ENCODE data around the gene ISX. TPM values are rescaled to one million over a fixed set of nuclear protein-coding genes. Genes with fewer than 3 reads are reported as not detected.

The ISX gene
- total RNA-seq, 1 experiment from 2014 or later, result not detected

GRCh38 chr22:35109616-35110015, 43.7 kb downstream of the ISX start:
- Histone ChIP-seq H3K4me2 (ENCODE audit: low read length) (no peak overlapping the region), H3K27ac (ENCODE audit: low read length) (no peak overlapping the region), H3K9me3 (ENCODE audit: low read length) (no peaks in the 10 kb centered on the region), H3K4me1 (ENCODE audit: insufficient read depth, low read length) (no peaks in the 10 kb centered on the region), H2AFZ (ENCODE audit: low read length) (no peak overlapping the region), H3K9ac (ENCODE audit: low read length) (no peak overlapping the region), H4K20me1 (ENCODE audit: low read length) (no peaks in the 10 kb centered on the region), H3F3A (ENCODE audit: low read length, unreplicated experiment) (no peaks in the 10 kb centered on the region), H3K36me3 (ENCODE audit: low read depth, low read length) (no peaks in the 10 kb centered on the region), H3K79me2 (ENCODE audit: low read length) (no peaks in the 10 kb centered on the region), H3K9me2 (replicated peaks; ENCODE audit: low read length) (no peaks in the 10 kb centered on the region), H3K4me3 (ENCODE audit: low read length) (no peak overlapping the region), H3K27me3 (ENCODE audit: low read length) (peaks cover 9% of the 10 kb centered on the region)
- ATAC-seq, result no peak
- intact Hi-C loops (cut with micrococcal nuclease), result no loop called here
- ChIA-PET POLR2A (ENCODE audit: unreplicated experiment) (no interaction called here), CTCF (no interaction called here)
- DNase-seq, result no peak
- TF ChIP-seq CTCF (conservative IDR thresholded peaks at IDR 0.05; ENCODE audit: low read depth, low read length), result no peak
- no peak for TF ChIP-seq EZH2 (IDR thresholded peaks at IDR 0.05; ENCODE audit: low read length, unreplicated experiment)
- TF ChIP-seq EZH2phosphoT487 (IDR thresholded peaks at IDR 0.05; ENCODE audit: borderline replicate concordance, low read length), result no peak
- no TSS peak for BruUV-seq (replicated peaks)

GRCh38 chr22:35111244-35111643, 45.3 kb downstream of the ISX start:
- no TSS peak for BruUV-seq (replicated peaks)
- no peaks in the 10 kb centered on the region for H3K4me1 ChIP-seq (ENCODE audit: insufficient read depth, low read length)

GRCh38 chr22:35113341-35113740, 47.4 kb downstream of the ISX start:
- CTCF ChIA-PET, result no interaction called here
- no TSS peak for BruUV-seq (replicated peaks)
- Histone ChIP-seq H3K9me2 (replicated peaks; ENCODE audit: low read length) (no peaks in the 10 kb centered on the region), H3K4me1 (ENCODE audit: insufficient read depth, low read length) (no peaks in the 10 kb centered on the region), H3K79me2 (ENCODE audit: low read length) (no peaks in the 10 kb centered on the region), H3F3A (ENCODE audit: low read length, unreplicated experiment) (no peaks in the 10 kb centered on the region), H3K4me2 (ENCODE audit: low read length) (no peak overlapping the region), H3K27me3 (ENCODE audit: low read length) (no peaks in the 10 kb centered on the region), H3K9me3 (ENCODE audit: low read length) (no peaks in the 10 kb centered on the region), H4K20me1 (ENCODE audit: low read length) (no peaks in the 10 kb centered on the region), H3K9ac (ENCODE audit: low read length) (no peak overlapping the region), H3K36me3 (ENCODE audit: low read depth, low read length) (no peaks in the 10 kb centered on the region), H3K27ac (ENCODE audit: low read length) (no peak overlapping the region), H2AFZ (ENCODE audit: low read length) (no peak overlapping the region), H3K4me3 (ENCODE audit: low read length) (no peak overlapping the region)
- POLR2A ChIA-PET (ENCODE audit: unreplicated experiment), result no interaction called here
- no peak for DNase-seq
- intact Hi-C loops (cut with micrococcal nuclease), result no loop called here
- TF ChIP-seq EZH2phosphoT487 (IDR thresholded peaks at IDR 0.05; ENCODE audit: borderline replicate concordance, low read length), result no peak
- TF ChIP-seq CTCF (conservative IDR thresholded peaks at IDR 0.05; ENCODE audit: low read depth, low read length), result no peak
- TF ChIP-seq EZH2 (IDR thresholded peaks at IDR 0.05; ENCODE audit: low read length, unreplicated experiment), result no peak
- ATAC-seq, result no peak

More at GRCh38 chr22:35111244-35111643, 45.3 kb downstream of the ISX start:
- no peak overlapping the region for H3K4me2 ChIP-seq (ENCODE audit: low read length)
- ChIA-PET CTCF (no interaction called here), POLR2A (ENCODE audit: unreplicated experiment) (no interaction called here)
- H3K79me2 ChIP-seq (ENCODE audit: low read length), result no peaks in the 10 kb centered on the region
- DNase-seq (no peak), ATAC-seq (no peak)
- no peak overlapping the region for H3K27ac ChIP-seq (ENCODE audit: low read length)
- no peak overlapping the region for H3K9ac ChIP-seq (ENCODE audit: low read length)
- H3K36me3 ChIP-seq (ENCODE audit: low read depth, low read length), result no peaks in the 10 kb centered on the region
- H3K9me3 ChIP-seq (ENCODE audit: low read length), result no peaks in the 10 kb centered on the region
- H3K27me3 ChIP-seq (ENCODE audit: low read length), result no peaks in the 10 kb centered on the region
- H3K4me3 ChIP-seq (ENCODE audit: low read length), result no peak overlapping the region
- no peaks in the 10 kb centered on the region for H4K20me1 ChIP-seq (ENCODE audit: low read length)
- H3K9me2 ChIP-seq (replicated peaks; ENCODE audit: low read length), result no peaks in the 10 kb centered on the region
- H3F3A ChIP-seq (ENCODE audit: low read length, unreplicated experiment), result no peaks in the 10 kb centered on the region
- intact Hi-C loops (cut with micrococcal nuclease), result no loop called here
- TF ChIP-seq EZH2 (IDR thresholded peaks at IDR 0.05; ENCODE audit: low read length, unreplicated experiment) (no peak), CTCF (conservative IDR thresholded peaks at IDR 0.05; ENCODE audit: low read depth, low read length) (no peak), EZH2phosphoT487 (IDR thresholded peaks at IDR 0.05; ENCODE audit: borderline replicate concordance, low read length) (no peak)
- no peak overlapping the region for H2AFZ ChIP-seq (ENCODE audit: low read length)

Measured in PC-3 (cell line).